ENCODE results near the gene ANAPC7. TPM values are rescaled to one million over a fixed set of nuclear protein-coding genes. Genes with fewer than 3 reads are reported as not detected.

The ANAPC7 gene, protein sequence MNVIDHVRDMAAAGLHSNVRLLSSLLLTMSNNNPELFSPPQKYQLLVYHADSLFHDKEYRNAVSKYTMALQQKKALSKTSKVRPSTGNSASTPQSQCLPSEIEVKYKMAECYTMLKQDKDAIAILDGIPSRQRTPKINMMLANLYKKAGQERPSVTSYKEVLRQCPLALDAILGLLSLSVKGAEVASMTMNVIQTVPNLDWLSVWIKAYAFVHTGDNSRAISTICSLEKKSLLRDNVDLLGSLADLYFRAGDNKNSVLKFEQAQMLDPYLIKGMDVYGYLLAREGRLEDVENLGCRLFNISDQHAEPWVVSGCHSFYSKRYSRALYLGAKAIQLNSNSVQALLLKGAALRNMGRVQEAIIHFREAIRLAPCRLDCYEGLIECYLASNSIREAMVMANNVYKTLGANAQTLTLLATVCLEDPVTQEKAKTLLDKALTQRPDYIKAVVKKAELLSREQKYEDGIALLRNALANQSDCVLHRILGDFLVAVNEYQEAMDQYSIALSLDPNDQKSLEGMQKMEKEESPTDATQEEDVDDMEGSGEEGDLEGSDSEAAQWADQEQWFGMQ
- total RNA-seq (47.8 TPM), polyA plus RNA-seq (ENCODE audit: insufficient read depth, low read depth, low replicate concordance) (31.3 TPM)
- long read RNA-seq, donor 1, transcript ANAPC7-203 (11 exons, 3,045 nt): major isoform, 6 of 11 reads
- long read RNA-seq, donor 1, partial matches to known transcripts: 0 of 11 reads
- long read RNA-seq, donor 1, other reads (novel, unspliced or antisense): 0 of 11 reads
- long read RNA-seq, donor 2, transcript ANAPC7-201 (10 exons, 2,200 nt): minor isoform, 6 of 13 reads
- long read RNA-seq, donor 2, transcript ANAPC7-203 (11 exons, 3,045 nt): major isoform, 7 of 13 reads
- long read RNA-seq, donor 2, partial matches to known transcripts: 0 of 13 reads
- long read RNA-seq, donor 2, other reads (novel, unspliced or antisense): 0 of 13 reads
- long read RNA-seq, donor 3, transcript ANAPC7-203 (11 exons, 3,045 nt): major isoform, 7 of 8 reads
- long read RNA-seq, donor 3, partial matches to known transcripts: 0 of 8 reads
- long read RNA-seq, donor 3, other reads (novel, unspliced or antisense): 0 of 8 reads
- long read RNA-seq, donor 4, partial matches to known transcripts: 0 of 6 reads
- long read RNA-seq, donor 4, other reads (novel, unspliced or antisense): 0 of 6 reads
- long read RNA-seq, donor 5: 0 reads
- long read RNA-seq, donor 6, transcript ANAPC7-203 (11 exons, 3,045 nt): major isoform, 8 of 15 reads
- long read RNA-seq, donor 6, partial matches to known transcripts: 5 of 15 reads
- long read RNA-seq, donor 6, other reads (novel, unspliced or antisense): 0 of 15 reads
- long read RNA-seq, donor 7, transcript ANAPC7-203 (11 exons, 3,045 nt): major isoform, 15 of 33 reads
- long read RNA-seq, donor 7, transcript ANAPC7-201 (10 exons, 2,200 nt): minor isoform, 6 of 33 reads
- long read RNA-seq, donor 7, partial matches to known transcripts: 0 of 33 reads
- long read RNA-seq, donor 7, other reads (novel, unspliced or antisense): 12 of 33 reads
- long read RNA-seq, donor 8, partial matches to known transcripts: 0 of 5 reads
- long read RNA-seq, donor 8, other reads (novel, unspliced or antisense): 0 of 5 reads
- long read RNA-seq, donor 9, partial matches to known transcripts: 0 of 3 reads
- long read RNA-seq, donor 9, other reads (novel, unspliced or antisense): 0 of 3 reads
- long read RNA-seq, donor 10, partial matches to known transcripts: 0 of 6 reads
- long read RNA-seq, donor 10, other reads (novel, unspliced or antisense): 0 of 6 reads

DNA sequence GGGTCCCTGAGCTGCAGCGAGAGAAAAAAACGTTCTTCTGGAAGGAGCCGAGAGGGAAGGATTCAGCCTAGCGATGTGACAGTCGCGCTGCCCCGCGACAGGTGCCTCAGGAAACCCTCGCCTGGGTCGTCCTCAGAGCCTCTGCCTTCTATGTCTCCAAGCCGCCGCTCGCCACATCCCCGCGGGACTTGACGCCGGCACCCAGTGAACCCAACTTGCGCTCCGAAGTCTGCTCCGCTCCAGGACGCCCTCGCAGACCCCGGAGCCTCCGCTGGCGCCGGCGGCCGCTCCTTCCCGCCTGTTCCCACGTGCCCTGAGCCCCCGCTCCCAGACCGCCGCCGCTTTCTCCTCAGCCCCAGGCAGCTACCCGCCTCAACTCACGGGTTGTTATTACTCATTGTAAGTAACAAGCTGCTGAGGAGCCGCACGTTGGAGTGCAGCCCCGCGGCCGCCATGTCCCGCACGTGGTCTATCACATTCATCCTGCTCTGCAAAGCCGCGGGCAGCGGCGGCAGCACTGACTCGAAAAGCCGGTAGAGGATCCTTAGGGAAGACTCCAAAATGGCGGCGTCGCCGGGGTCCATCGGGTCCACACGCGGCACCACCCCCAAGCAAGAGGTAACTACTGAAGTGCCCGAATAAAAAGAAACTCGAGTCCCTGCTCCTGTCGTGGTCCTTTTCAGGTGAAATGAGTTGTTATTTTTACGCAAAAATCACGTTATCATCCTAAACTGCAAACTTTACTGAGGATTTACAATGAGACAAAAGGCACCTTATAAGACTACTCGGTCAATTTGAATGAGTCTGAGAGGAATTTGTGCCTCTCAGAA lies at the start of gene ANAPC7:
ANAPC7 (minus strand) TSS at position 563 of the 830 bp plus-strand sequence; CDS start at position 482, 81 bp downstream.
- FAIRE-seq (no peak), DNase-seq (peak; percentile 94 to 97 (median 95))
- peaks cover 4 to 7% (median 5%) of the 10 kb centered on the region in 3 donors for H3K4me1 ChIP-seq (ENCODE audit: control insufficient read depth in 2 of 3, insufficient read depth in 2 of 3, low read depth in 1 of 3, low read length in 3 of 3)
- TF ChIP-seq, protein P1, sequence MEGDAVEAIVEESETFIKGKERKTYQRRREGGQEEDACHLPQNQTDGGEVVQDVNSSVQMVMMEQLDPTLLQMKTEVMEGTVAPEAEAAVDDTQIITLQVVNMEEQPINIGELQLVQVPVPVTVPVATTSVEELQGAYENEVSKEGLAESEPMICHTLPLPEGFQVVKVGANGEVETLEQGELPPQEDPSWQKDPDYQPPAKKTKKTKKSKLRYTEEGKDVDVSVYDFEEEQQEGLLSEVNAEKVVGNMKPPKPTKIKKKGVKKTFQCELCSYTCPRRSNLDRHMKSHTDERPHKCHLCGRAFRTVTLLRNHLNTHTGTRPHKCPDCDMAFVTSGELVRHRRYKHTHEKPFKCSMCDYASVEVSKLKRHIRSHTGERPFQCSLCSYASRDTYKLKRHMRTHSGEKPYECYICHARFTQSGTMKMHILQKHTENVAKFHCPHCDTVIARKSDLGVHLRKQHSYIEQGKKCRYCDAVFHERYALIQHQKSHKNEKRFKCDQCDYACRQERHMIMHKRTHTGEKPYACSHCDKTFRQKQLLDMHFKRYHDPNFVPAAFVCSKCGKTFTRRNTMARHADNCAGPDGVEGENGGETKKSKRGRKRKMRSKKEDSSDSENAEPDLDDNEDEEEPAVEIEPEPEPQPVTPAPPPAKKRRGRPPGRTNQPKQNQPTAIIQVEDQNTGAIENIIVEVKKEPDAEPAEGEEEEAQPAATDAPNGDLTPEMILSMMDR (IDR thresholded peaks at IDR 0.05; ENCODE audit: borderline replicate concordance, extremely low read depth, insufficient read depth): no peak
- H3K27ac ChIP-seq (ENCODE audit: low read depth in 2 of 2, low read length in 2 of 2): peak within 1 kb of the TSS; percentile 98
- H3K36me3 ChIP-seq (ENCODE audit: control insufficient read depth in 2 of 3, insufficient read depth in 3 of 3, low read length in 3 of 3): peaks cover 0 to 6% (median 0%) of the 10 kb centered on the region in 3 donors
- intact Hi-C loops (cut with DNase I): no loop called here
- H3K9me3 ChIP-seq (ENCODE audit: control insufficient read depth in 2 of 3, insufficient read depth in 1 of 3, low read length in 3 of 3): no peaks in the 10 kb centered on the region
- peak within 1 kb of the TSS; percentile 94 to 98 (median 94) for H3K4me3 ChIP-seq (ENCODE audit: low read length in 3 of 3)
- peak within 1 kb of the TSS; percentile 72 to 100 (median 99) for H3K9ac ChIP-seq (ENCODE audit: low read length in 3 of 3)
- H3K27me3 ChIP-seq (ENCODE audit: control insufficient read depth, insufficient read depth, low read length): no peaks in the 10 kb centered on the region

DNA sequence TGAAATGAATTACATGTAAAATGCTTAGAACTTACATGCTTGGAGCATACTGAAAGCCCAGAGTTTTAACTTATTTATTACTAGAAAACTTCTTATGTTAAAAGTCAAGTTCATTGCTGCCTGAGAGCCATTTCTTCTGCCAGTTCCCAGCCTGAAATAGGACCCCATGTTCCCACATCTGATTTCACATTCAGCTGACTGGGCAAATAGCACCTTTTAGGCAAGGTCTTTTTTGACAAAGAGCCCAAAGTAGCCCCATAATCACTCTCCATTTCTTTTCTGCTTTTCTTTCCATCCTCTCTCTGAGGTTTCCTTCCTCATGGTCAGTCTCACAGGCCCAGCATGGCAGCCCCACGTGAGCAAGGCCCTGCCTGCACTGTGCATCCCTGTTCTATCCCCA lies 47.8 kb upstream of the ANAPC7 start:
- no peaks in the 10 kb centered on the region for H3K9me3 ChIP-seq (ENCODE audit: control insufficient read depth in 2 of 3, insufficient read depth in 1 of 3, low read length in 3 of 3)
- H3K36me3 ChIP-seq (ENCODE audit: control insufficient read depth in 2 of 3, insufficient read depth in 3 of 3, low read length in 3 of 3): peaks cover 0 to 4% (median 2%) of the 10 kb centered on the region in 3 donors
- no peaks in the 10 kb centered on the region for H3K27me3 ChIP-seq (ENCODE audit: control insufficient read depth, insufficient read depth, low read length)
- H3K27ac ChIP-seq (ENCODE audit: low read depth in 2 of 2, low read length in 2 of 2): no peak overlapping the region
- H3K4me1 ChIP-seq (ENCODE audit: control insufficient read depth in 2 of 3, insufficient read depth in 2 of 3, low read depth in 1 of 3, low read length in 3 of 3): peaks cover 0 to 2% (median 0%) of the 10 kb centered on the region in 3 donors
- H3K4me3 ChIP-seq (ENCODE audit: low read length in 3 of 3): no peak overlapping the region
- H3K9ac ChIP-seq (ENCODE audit: low read length in 3 of 3): no peak overlapping the region
- DNase-seq: no peak
- intact Hi-C loops (cut with DNase I): no loop called here
- TF ChIP-seq, protein P1 (IDR thresholded peaks at IDR 0.05; ENCODE audit: borderline replicate concordance, extremely low read depth, insufficient read depth): no peak
- FAIRE-seq: no peak

Measured in kidney (tissue), 22 donors.